Measurements from ENCODE around the gene HSF5.
A peak's percentile ranks its signal among the peaks of the same experiment; 100 is the strongest.

The HSF5 gene

DNA sequence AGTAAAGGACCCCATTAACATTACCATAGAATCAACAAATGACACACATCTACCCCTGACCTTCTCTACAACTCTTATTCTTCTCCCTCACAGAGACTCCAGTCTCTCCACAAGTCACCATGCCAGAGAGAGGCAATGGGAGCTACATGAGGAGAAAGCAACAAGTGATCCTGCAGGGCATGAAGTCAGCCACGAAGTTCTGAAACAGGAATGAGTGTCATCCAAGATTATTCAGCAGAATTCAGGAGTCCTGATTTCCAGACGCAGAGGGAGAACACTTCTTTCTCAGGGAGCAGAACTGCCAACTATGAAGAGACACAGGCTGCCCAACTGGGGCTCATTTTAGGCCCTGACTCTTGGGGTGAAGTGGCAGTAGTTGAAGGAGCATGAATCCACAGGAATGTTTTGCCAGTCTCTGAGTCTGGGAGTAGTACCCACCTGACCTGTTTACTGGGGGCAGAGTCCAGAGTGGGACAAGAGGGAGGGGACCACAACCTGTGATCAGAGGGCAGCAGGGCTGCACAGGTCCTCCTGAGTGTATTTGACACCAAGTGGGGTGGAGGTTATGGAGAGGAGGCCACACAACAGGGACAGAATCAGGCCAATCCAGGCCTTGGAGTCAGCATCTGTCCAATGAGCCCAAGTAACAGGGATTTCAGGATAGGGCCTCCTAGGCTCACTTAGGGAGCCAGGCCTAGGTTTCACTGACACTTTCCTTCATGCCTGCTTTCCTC lies 28.6 kb upstream of the HSF5 start:
- Histone ChIP-seq H2BK120ac (ENCODE audit: insufficient read depth, low read length, poor library complexity) (peak overlapping the region; percentile 14), H3K14ac (ENCODE audit: low read length) (peak overlapping the region; percentile 72), H4K91ac (ENCODE audit: low read depth, low read length) (peak overlapping the region; percentile 52), H4K8ac (ENCODE audit: low read depth, low read length) (peak overlapping the region; percentile 79), H2AK5ac (ENCODE audit: low read length) (peak overlapping the region; percentile 12), H3K9ac (ENCODE audit: low read length) (peak overlapping the region; percentile 70), H3K79me2 (ENCODE audit: control insufficient read depth, insufficient read depth, low read length, poor library complexity) (peaks cover 6% of the 10 kb centered on the region), H2BK12ac (ENCODE audit: low read length) (peak overlapping the region; percentile 14), H3K9me3 (ENCODE audit: insufficient read depth, low read depth, low read length) (no peaks in the 10 kb centered on the region), H3K4me2 (ENCODE audit: low read length) (peak overlapping the region; percentile 75), H3K4me3 (ENCODE audit: low read depth, low read length) (peak overlapping the region; percentile 74), H2AFZ (ENCODE audit: insufficient read depth, low read length, poor library complexity) (peak overlapping the region; percentile 71), H3K27me3 (ENCODE audit: insufficient read depth, low read length) (no peaks in the 10 kb centered on the region), H2BK5ac (ENCODE audit: low read depth, low read length, poor library complexity) (no peak overlapping the region), H3K4me1 (ENCODE audit: control insufficient read depth in 1 of 2, insufficient read depth in 2 of 2, low read length in 2 of 2) (peaks cover 9 to 21% of the 10 kb centered on the region in 2 experiments), H3K4ac (ENCODE audit: low read depth, low read length) (peak overlapping the region; percentile 43), H3K27ac (ENCODE audit: low read depth, low read length) (peak overlapping the region; percentile 40), H3K79me1 (ENCODE audit: low read length) (peaks cover 10% of the 10 kb centered on the region), H3K36me3 (ENCODE audit: control insufficient read depth in 1 of 2, insufficient read depth in 2 of 2, low read length in 2 of 2) (peaks cover 6 to 7% of the 10 kb centered on the region in 2 experiments), H4K12ac (ENCODE audit: low read depth, low read length) (peak overlapping the region; percentile 27), H3K18ac (ENCODE audit: low read length) (peak overlapping the region; percentile 27), H3K23ac (ENCODE audit: low read length) (no peak overlapping the region)
- no peak for DNase-seq
- WGBS (ENCODE audit: extremely low coverage, insufficient coverage, insufficient read length): no CpG with 5 or more reads among the region's 2 CpGs

DNA sequence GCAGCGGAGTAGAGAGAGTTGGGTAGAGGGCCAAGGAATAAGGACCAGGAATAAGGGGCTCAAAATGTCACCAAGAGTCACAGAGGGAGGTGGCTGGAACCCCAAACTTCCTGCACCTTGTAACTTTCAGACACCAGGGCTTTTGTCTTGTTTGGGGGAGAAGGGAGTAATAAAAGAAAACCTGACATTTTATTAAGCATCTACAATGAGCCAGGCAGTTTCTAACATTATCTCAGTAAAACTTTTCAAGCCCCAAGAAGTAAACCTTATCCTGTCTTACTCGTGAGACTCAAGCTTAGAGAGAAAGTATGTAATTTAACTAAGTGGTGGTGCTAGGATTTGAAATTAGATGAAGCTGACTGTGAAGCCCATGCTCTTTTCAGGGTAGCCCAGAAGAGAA lies 27.1 kb upstream of the HSF5 start:
- no peaks in the 10 kb centered on the region for H3K27me3 ChIP-seq (ENCODE audit: insufficient read depth, low read length)
- no peak overlapping the region for H4K8ac ChIP-seq (ENCODE audit: low read depth, low read length)
- peaks cover 10% of the 10 kb centered on the region for H3K79me1 ChIP-seq (ENCODE audit: low read length)
- no peak overlapping the region for H2BK5ac ChIP-seq (ENCODE audit: low read depth, low read length, poor library complexity)
- no peak overlapping the region for H3K27ac ChIP-seq (ENCODE audit: low read depth, low read length)
- no peak overlapping the region for H3K4ac ChIP-seq (ENCODE audit: low read depth, low read length)
- peaks cover 9 to 21% of the 10 kb centered on the region in 2 experiments for H3K4me1 ChIP-seq (ENCODE audit: control insufficient read depth in 1 of 2, insufficient read depth in 2 of 2, low read length in 2 of 2)
- H4K91ac ChIP-seq (ENCODE audit: low read depth, low read length): no peak overlapping the region
- H3K9ac ChIP-seq (ENCODE audit: low read length): no peak overlapping the region
- H2BK12ac ChIP-seq (ENCODE audit: low read length): no peak overlapping the region
- H3K4me3 ChIP-seq (ENCODE audit: low read depth, low read length): no peak overlapping the region
- H3K4me2 ChIP-seq (ENCODE audit: low read length): no peak overlapping the region
- H2AK5ac ChIP-seq (ENCODE audit: low read length): no peak overlapping the region
- no peaks in the 10 kb centered on the region for H3K9me3 ChIP-seq (ENCODE audit: insufficient read depth, low read depth, low read length)
- no peak overlapping the region for H2BK120ac ChIP-seq (ENCODE audit: insufficient read depth, low read length, poor library complexity)
- H3K18ac ChIP-seq (ENCODE audit: low read length): no peak overlapping the region
- no peak overlapping the region for H4K12ac ChIP-seq (ENCODE audit: low read depth, low read length)
- H3K14ac ChIP-seq (ENCODE audit: low read length): no peak overlapping the region
- H2AFZ ChIP-seq (ENCODE audit: insufficient read depth, low read length, poor library complexity): no peak overlapping the region
- WGBS (ENCODE audit: extremely low coverage, insufficient coverage, insufficient read length): no CpG with 5 or more reads among the region's 2 CpGs
- DNase-seq: no peak
- no peak overlapping the region for H3K23ac ChIP-seq (ENCODE audit: low read length)
- peaks cover 15 to 18% of the 10 kb centered on the region in 2 experiments for H3K36me3 ChIP-seq (ENCODE audit: control insufficient read depth in 1 of 2, insufficient read depth in 2 of 2, low read length in 2 of 2)
- peaks cover 6% of the 10 kb centered on the region for H3K79me2 ChIP-seq (ENCODE audit: control insufficient read depth, insufficient read depth, low read length, poor library complexity)

DNA sequence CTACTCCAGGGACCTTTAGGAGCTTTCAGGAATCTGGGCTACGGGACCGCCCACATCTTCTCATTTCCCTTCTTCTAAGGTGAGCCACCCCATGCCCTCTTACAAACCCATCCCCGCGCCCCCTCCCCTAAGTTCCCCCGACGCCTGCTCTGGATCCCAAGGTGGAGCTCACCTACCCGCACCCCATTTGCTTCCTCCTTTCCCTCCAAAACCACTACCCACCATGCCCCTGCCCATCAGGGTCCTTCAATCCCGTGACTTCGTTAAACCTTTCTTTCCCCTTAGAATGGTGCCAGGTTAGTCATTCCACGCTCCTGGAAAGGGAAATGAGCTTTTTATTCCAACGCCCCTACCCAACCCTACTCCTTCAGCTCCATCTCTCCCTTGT lies 26.6 kb upstream of the HSF5 start:
- WGBS (ENCODE audit: extremely low coverage, insufficient coverage, insufficient read length): no CpG with 5 or more reads among the region's 11 CpGs
- no peak overlapping the region for H3K18ac ChIP-seq (ENCODE audit: low read length)
- peak overlapping the region; percentile 37 for H3K14ac ChIP-seq (ENCODE audit: low read length)

DNA sequence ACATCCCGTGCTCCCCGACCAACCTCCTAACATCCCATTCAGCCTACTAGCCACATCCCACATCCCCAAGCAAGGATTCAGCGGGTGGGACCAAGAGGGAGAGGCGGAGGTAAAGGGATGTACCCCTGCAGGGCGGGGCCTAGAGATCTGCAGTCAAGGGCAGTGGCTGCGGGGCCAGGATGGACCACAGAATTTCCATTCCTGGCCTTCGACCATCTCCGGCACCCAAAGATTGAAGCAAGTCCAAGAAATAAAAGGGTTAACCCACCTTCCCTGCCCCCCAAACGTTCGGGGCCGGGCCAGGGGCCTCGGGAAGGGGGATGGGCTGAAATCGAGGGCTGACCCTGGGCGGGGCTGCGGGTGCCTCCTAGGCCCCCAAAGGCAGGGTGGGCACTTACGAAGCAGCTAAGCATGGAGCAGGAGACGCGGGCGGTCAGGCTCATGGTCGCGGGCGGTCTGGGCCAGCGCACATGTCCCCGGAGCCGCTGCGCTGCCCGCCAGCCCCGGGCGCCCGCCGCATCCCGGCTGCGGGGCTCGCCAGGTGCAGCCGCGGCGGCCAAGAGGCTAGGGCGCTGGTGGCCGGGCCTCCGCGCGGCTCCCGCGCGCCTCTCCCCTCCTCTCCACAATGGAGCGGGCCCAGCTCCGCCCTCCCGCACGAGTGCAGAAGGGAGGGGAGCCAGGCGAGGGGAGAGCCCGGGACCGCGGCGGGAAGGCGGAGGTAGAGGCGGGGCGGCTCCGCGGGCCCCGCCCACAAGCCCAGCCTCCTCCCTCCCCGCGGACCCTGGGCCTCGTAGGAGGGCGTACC lies 26.0 kb upstream of the HSF5 start, which contains the start of gene MTMR4:
Gene MTMR4, minus strand, starts transcription at position 674 of the 805 bp plus-strand sequence. Its CDS starts 231 bp downstream, at position 443.
- Histone ChIP-seq H3K14ac (ENCODE audit: low read length) (peak within 1 kb of the TSS; percentile 91), H3K4ac (ENCODE audit: low read depth, low read length) (peak within 1 kb of the TSS; percentile 66), H3K23ac (ENCODE audit: low read length) (no peak within 1 kb of the TSS), H3K9me3 (ENCODE audit: insufficient read depth, low read depth, low read length) (no peaks in the 10 kb centered on the region), H3K4me1 (ENCODE audit: control insufficient read depth in 1 of 2, insufficient read depth in 2 of 2, low read length in 2 of 2) (peaks cover 9 to 21% of the 10 kb centered on the region in 2 experiments), H3K79me1 (ENCODE audit: low read length) (peaks cover 10% of the 10 kb centered on the region), H3K27ac (ENCODE audit: low read depth, low read length) (no peak within 1 kb of the TSS), H4K91ac (ENCODE audit: low read depth, low read length) (peak within 1 kb of the TSS; percentile 89), H3K4me2 (ENCODE audit: low read length) (peak within 1 kb of the TSS; percentile 87), H3K27me3 (ENCODE audit: insufficient read depth, low read length) (no peaks in the 10 kb centered on the region), H2BK12ac (ENCODE audit: low read length) (peak within 1 kb of the TSS; percentile 10), H2BK120ac (ENCODE audit: insufficient read depth, low read length, poor library complexity) (peak within 1 kb of the TSS; percentile 45), H3K18ac (ENCODE audit: low read length) (peak within 1 kb of the TSS; percentile 85), H3K79me2 (ENCODE audit: control insufficient read depth, insufficient read depth, low read length, poor library complexity) (peaks cover 6% of the 10 kb centered on the region), H3K4me3 (ENCODE audit: low read depth, low read length) (peak within 1 kb of the TSS; percentile 72), H2AK5ac (ENCODE audit: low read length) (peak within 1 kb of the TSS; percentile 56), H3K36me3 (ENCODE audit: control insufficient read depth in 1 of 2, insufficient read depth in 2 of 2, low read length in 2 of 2) (peaks cover 21 to 28% of the 10 kb centered on the region in 2 experiments), H3K9ac (ENCODE audit: low read length) (peak within 1 kb of the TSS; percentile 68), H4K12ac (ENCODE audit: low read depth, low read length) (peak within 1 kb of the TSS; percentile 90), H4K8ac (ENCODE audit: low read depth, low read length) (peak within 1 kb of the TSS; percentile 79), H2BK5ac (ENCODE audit: low read depth, low read length, poor library complexity) (peak within 1 kb of the TSS; percentile 46), H2AFZ (ENCODE audit: insufficient read depth, low read length, poor library complexity) (peak within 1 kb of the TSS; percentile 89)
- DNase-seq: peak; percentile 81 to 87
- WGBS (ENCODE audit: extremely low coverage, insufficient coverage, insufficient read length): no CpG with 5 or more reads among the region's 64 CpGs

More for the DNA sequence above, 26.6 kb upstream of the HSF5 start:
- peak overlapping the region; percentile 87 for H3K4me2 ChIP-seq (ENCODE audit: low read length)
- DNase-seq: no peak
- H3K27me3 ChIP-seq (ENCODE audit: insufficient read depth, low read length): no peaks in the 10 kb centered on the region
- no peak overlapping the region for H2BK5ac ChIP-seq (ENCODE audit: low read depth, low read length, poor library complexity)
- peak overlapping the region; percentile 77 for H4K8ac ChIP-seq (ENCODE audit: low read depth, low read length)
- H3K9me3 ChIP-seq (ENCODE audit: insufficient read depth, low read depth, low read length): no peaks in the 10 kb centered on the region
- peak overlapping the region; percentile 10 for H2BK12ac ChIP-seq (ENCODE audit: low read length)
- H3K27ac ChIP-seq (ENCODE audit: low read depth, low read length): no peak overlapping the region
- H2BK120ac ChIP-seq (ENCODE audit: insufficient read depth, low read length, poor library complexity): no peak overlapping the region
- H4K12ac ChIP-seq (ENCODE audit: low read depth, low read length): no peak overlapping the region
- peaks cover 9 to 21% of the 10 kb centered on the region in 2 experiments for H3K4me1 ChIP-seq (ENCODE audit: control insufficient read depth in 1 of 2, insufficient read depth in 2 of 2, low read length in 2 of 2)
- no peak overlapping the region for H2AK5ac ChIP-seq (ENCODE audit: low read length)
- no peak overlapping the region for H3K4ac ChIP-seq (ENCODE audit: low read depth, low read length)
- H3K23ac ChIP-seq (ENCODE audit: low read length): no peak overlapping the region
- H3K79me1 ChIP-seq (ENCODE audit: low read length): peaks cover 10% of the 10 kb centered on the region
- peak overlapping the region; percentile 17 for H4K91ac ChIP-seq (ENCODE audit: low read depth, low read length)
- no peak overlapping the region for H3K4me3 ChIP-seq (ENCODE audit: low read depth, low read length)
- H3K36me3 ChIP-seq (ENCODE audit: control insufficient read depth in 1 of 2, insufficient read depth in 2 of 2, low read length in 2 of 2): peaks cover 18 to 23% of the 10 kb centered on the region in 2 experiments
- H3K79me2 ChIP-seq (ENCODE audit: control insufficient read depth, insufficient read depth, low read length, poor library complexity): peaks cover 6% of the 10 kb centered on the region
- H3K9ac ChIP-seq (ENCODE audit: low read length): peak overlapping the region; percentile 23
- no peak overlapping the region for H2AFZ ChIP-seq (ENCODE audit: insufficient read depth, low read length, poor library complexity)

Data from trophoblast cell (in vitro differentiated cells and primary cell).